Loucy (cell line): ENCODE measurements around the gene SLX4IP.
A peak's percentile ranks its signal among the peaks of the same experiment; 100 is the strongest.

Source experiments
- H2AFZ ChIP-seq: fragments of 200-600 bp; sonication (generic); 2 replicates; pipeline ENCODE4 v1.6.0; 2016; ENCODE audit warnings: antibody characterized with exemption, mild to moderate bottlenecking, low read length, moderate library complexity
- H3F3A ChIP-seq: fragments of 200-600 bp; 2 replicates; pipeline ENCODE4 v1.6.0; 2016; ENCODE audit warnings: antibody characterized with exemption, low read depth, mild to moderate bottlenecking
- H3K27me3 ChIP-seq: fragments of 200-600 bp; sonication (generic); 2 replicates; pipeline ENCODE4 v1.6.1; 2014; ENCODE audit warnings: low read length, mild to moderate bottlenecking; ENCODE audit not compliant: insufficient read depth, poor library complexity, severe bottlenecking
- H3K36me3 ChIP-seq: fragments of 200-600 bp; sonication (generic); 2 replicates; pipeline ENCODE4 v1.6.1; 2016; ENCODE audit warnings: low read length; ENCODE audit not compliant: insufficient read depth
- H3K4me1 ChIP-seq: fragments of 200-600 bp; sonication (generic); 2 replicates; pipeline ENCODE4 v1.5.1; 2014; ENCODE audit warnings: low read length, mild to moderate bottlenecking; ENCODE audit not compliant: insufficient read depth, poor library complexity, severe bottlenecking
- H3K4me2 ChIP-seq: fragments of 200-600 bp; sonication (generic); 2 replicates; pipeline ENCODE4 v1.6.0; 2014; ENCODE audit warnings: antibody characterized with exemption, low read length, low read depth, mild to moderate bottlenecking; ENCODE audit not compliant: poor library complexity, severe bottlenecking
- H3K4me3 ChIP-seq: fragments of 200-600 bp; sonication (generic); 2 replicates; pipeline ENCODE4 v1.5.1; 2014; ENCODE audit warnings: low read length, mild to moderate bottlenecking, mixed read lengths; ENCODE audit not compliant: poor library complexity, severe bottlenecking
- H3K79me2 ChIP-seq: fragments of 200-600 bp; sonication (generic); 2 replicates; pipeline ENCODE4 v1.6.1; 2014; ENCODE audit warnings: low read length; ENCODE audit not compliant: insufficient read depth
- H3K9ac ChIP-seq: fragments of 200-600 bp; sonication (generic); 2 replicates; pipeline ENCODE4 v1.6.0; 2014; ENCODE audit warnings: mild to moderate bottlenecking, low read depth, low read length, moderate library complexity; ENCODE audit not compliant: poor library complexity, severe bottlenecking
- H3K9me2 ChIP-seq: fragments of 200-600 bp; sonication (generic); replicated peaks from 2 replicates; pipeline ENCODE4 v1.6.1; 2016; ENCODE audit warnings: low read depth, low read length, mixed read lengths
- H3K9me3 ChIP-seq: fragments of 200-600 bp; sonication (generic); 2 replicates; pipeline ENCODE4 v1.6.1; 2014; ENCODE audit warnings: mild to moderate bottlenecking, antibody characterized with exemption, low read length, low read depth; ENCODE audit not compliant: insufficient read depth
- H4K20me1 ChIP-seq: fragments of 200-600 bp; sonication (generic); 2 replicates; pipeline ENCODE4 v1.6.0; 2014; ENCODE audit warnings: antibody characterized with exemption, low read length, mild to moderate bottlenecking; ENCODE audit not compliant: insufficient read depth, poor library complexity, severe bottlenecking
- EZH2phosphoT487 ChIP-seq: fragments of 200-600 bp; IDR thresholded peaks from 2 replicates; pipeline ENCODE4 v1.6.1; 2018; ENCODE audit warnings: antibody characterized with exemption, mild to moderate bottlenecking, moderate library complexity, borderline replicate concordance
- TF ChIP-seq, protein P1 (sequence below): fragments of 200-600 bp; sonication (generic); conservative IDR thresholded peaks from 2 replicates; pipeline ENCODE4 v1.5.1; 2014; ENCODE audit warnings: mild to moderate bottlenecking, antibody characterized with exemption, low read length

SLX4IP gene

DNA sequence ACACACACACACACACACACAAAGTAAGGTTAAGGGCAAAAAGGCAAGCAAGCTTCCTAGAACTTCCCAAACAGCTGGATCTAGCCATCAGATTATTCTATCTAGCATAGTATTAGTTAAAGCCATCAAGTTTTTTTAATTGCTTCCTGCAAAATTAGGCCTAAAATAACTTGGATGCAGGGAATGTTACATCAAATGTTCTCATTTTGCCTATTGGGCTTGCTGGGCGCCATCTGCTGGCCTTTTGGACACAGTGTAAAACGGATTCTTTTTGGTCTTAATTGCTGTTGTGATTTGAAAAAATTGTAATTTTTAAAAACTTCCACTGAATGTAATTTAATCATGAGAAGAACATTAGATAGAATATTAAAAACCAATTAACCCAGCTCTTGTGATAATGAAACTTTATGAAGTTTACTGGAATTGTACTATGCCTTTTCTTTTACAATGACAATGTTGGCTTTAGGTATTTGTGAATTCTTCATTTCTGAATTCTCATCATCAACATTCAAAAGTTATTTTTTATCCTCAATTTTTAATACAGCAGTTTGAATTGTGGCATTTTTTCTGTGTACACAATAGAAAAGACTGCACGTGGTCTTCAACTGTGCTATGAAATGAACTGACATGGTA, 7.9 kb upstream of the SLX4IP start:
- Histone ChIP-seq H2AFZ (no peak overlapping the region), H3K9me2 (no peaks in the 10 kb centered on the region), H3K4me1 (peaks cover 59% of the 10 kb centered on the region), H3K79me2 (peaks cover 51% of the 10 kb centered on the region), H3K4me3 (no peak overlapping the region), H3F3A (no peaks in the 10 kb centered on the region; the same call in 1 of the 2 replicates), H3K9me3 (no peaks in the 10 kb centered on the region), H3K4me2 (no peak overlapping the region), H3K36me3 (no peaks in the 10 kb centered on the region), H3K27me3 (no peaks in the 10 kb centered on the region), H4K20me1 (peaks cover 28% of the 10 kb centered on the region), H3K9ac (no peak overlapping the region)
- TF ChIP-seq, protein P1, sequence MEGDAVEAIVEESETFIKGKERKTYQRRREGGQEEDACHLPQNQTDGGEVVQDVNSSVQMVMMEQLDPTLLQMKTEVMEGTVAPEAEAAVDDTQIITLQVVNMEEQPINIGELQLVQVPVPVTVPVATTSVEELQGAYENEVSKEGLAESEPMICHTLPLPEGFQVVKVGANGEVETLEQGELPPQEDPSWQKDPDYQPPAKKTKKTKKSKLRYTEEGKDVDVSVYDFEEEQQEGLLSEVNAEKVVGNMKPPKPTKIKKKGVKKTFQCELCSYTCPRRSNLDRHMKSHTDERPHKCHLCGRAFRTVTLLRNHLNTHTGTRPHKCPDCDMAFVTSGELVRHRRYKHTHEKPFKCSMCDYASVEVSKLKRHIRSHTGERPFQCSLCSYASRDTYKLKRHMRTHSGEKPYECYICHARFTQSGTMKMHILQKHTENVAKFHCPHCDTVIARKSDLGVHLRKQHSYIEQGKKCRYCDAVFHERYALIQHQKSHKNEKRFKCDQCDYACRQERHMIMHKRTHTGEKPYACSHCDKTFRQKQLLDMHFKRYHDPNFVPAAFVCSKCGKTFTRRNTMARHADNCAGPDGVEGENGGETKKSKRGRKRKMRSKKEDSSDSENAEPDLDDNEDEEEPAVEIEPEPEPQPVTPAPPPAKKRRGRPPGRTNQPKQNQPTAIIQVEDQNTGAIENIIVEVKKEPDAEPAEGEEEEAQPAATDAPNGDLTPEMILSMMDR, result peak; percentile 99
- no peak for TF ChIP-seq EZH2phosphoT487

DNA sequence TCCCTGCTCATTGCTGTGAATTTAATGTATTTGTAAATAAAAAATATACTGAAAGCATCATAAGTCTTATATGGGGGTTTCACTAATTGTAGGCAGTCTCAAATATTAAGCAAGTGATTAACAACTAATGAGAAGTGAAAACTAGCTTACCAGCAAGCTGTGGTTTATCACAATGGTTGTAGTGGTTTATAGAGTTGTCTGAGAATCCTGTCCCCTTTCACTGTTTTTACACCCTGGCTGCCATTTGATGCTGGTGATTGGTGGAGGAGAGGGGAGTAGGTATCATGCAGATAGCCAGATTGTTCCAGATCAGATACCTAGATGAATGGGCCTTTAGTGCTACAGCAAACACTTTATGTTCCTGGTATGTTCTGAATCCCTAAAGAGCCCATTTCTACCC, 7.1 kb upstream of the SLX4IP start:
- peaks cover 55% of the 10 kb centered on the region for H3K4me1 ChIP-seq
- H3K79me2 ChIP-seq, result peaks cover 56% of the 10 kb centered on the region
- no peak overlapping the region for H3K9ac ChIP-seq
- no peaks in the 10 kb centered on the region for H3K9me3 ChIP-seq
- TF ChIP-seq EZH2phosphoT487, result no peak
- TF ChIP-seq, protein P1, result no peak
- no peaks in the 10 kb centered on the region for H3K27me3 ChIP-seq
- no peak overlapping the region for H3K4me3 ChIP-seq
- peaks cover 23% of the 10 kb centered on the region for H4K20me1 ChIP-seq
- H2AFZ ChIP-seq, result no peak overlapping the region
- H3K4me2 ChIP-seq, result no peak overlapping the region
- no peaks in the 10 kb centered on the region for H3K9me2 ChIP-seq
- no peaks in the 10 kb centered on the region for H3K36me3 ChIP-seq
- no peaks in the 10 kb centered on the region; the same call in 1 of the 2 replicates for H3F3A ChIP-seq

DNA sequence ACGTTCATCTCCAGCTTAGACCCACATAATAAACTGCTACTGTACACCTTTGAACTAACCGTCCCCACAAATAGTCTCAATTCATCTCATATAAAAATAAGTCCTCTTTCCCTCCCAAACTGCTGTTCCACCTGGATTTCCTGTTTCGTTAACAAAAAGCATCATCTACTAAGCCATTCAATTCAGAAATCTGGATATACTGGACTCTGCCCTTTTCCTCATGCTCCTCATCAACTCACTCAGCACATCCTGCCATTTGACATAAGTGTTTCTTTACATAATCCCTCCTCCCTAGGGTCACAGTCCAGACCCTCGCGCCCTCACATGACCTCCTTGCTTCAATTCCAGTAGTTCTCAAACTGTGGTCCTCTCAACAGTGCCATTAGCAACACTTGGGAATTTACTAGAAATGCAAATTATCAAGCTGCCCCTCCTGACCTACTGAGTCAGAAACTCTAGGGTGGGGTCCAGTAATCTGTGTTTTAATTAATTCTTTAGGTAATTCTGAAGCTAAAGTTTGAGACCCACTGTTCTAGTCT, 5.6 kb upstream of the SLX4IP start:
- Histone ChIP-seq H3K27me3 (no peaks in the 10 kb centered on the region), H3K9me2 (no peaks in the 10 kb centered on the region), H4K20me1 (peaks cover 14% of the 10 kb centered on the region), H3K9ac (no peak overlapping the region), H3K4me3 (peak overlapping the region; percentile 10), H3K4me1 (peaks cover 49% of the 10 kb centered on the region), H3K4me2 (peak overlapping the region; percentile 78), H3K36me3 (no peaks in the 10 kb centered on the region), H3F3A (no peaks in the 10 kb centered on the region; the same call in 1 of the 2 replicates), H2AFZ (no peak overlapping the region), H3K9me3 (no peaks in the 10 kb centered on the region), H3K79me2 (peaks cover 53% of the 10 kb centered on the region)
- TF ChIP-seq EZH2phosphoT487, result no peak
- TF ChIP-seq, protein P1, result no peak
